Stimulated activated CD4-positive, alpha-beta T cell treated with anti-CD3 and anti-CD28 coated beads, Interleukin-15, amount 100 ng/mL, for 1 hour (primary cell): Measurements from ENCODE around the gene TRRAP.

ENCODE experiments used
- DNase-seq, 2 donors: peaks; one replicate each; pipeline ENCODE4 v3.0.0-alpha.2; 2020; ENCODE audit warnings: low read depth in 1 of 2, low spot score in 1 of 2

The TRRAP gene

GRCh38 chr7:99046722-99047121 lies 168.4 kb downstream of the TRRAP start:
- no peak for DNase-seq

DNA sequence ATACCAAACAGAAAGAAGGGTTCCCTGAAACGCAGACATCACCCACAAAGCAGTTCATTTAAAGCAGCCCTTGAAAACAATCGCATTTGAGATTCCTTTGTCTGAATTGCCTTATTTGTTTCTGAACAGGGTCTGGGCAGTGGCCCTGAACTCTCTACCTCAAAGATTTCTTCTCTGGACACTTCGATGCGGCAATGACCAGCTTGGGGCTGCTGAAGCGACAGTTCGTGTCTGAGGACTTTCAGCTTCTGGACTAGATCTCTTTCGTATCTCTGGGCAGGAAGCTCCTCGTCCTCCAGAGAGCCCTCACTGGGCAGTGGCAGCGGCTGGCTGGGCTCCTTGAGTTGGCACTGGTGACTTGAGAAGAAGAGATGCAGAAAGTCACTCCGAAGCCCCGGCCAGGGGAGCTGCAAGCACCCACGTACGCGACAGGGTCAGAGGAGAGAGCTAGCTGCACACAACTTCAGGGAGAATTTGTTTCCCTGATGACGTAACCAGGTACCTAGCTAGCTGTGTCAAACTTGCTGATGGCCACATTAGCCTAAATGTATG lies 169.3 kb downstream of the TRRAP start:
- no peak for DNase-seq

GRCh38 chr7:99050971-99051370 lies 172.6 kb downstream of the TRRAP start:
- no peak for DNase-seq

DNA sequence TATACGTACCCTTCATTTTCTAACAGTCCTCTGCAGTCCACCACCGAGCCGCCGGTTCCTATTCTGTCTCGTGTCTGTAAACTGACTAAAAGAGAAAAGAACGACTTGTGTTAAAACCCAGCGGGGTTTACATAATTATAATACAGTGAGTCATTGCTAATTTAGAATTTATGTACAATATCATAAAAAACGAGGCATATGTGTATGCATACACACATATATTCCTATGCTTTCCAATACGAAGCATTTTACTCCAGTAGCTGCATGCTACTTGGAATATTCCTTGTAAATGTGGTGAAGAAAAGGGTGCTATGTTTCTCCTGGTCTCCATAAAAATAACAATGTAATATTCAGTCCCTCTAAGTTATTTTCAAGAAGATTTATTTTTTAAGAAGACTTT lies 176.4 kb downstream of the TRRAP start:
- no peak for DNase-seq

DNA sequence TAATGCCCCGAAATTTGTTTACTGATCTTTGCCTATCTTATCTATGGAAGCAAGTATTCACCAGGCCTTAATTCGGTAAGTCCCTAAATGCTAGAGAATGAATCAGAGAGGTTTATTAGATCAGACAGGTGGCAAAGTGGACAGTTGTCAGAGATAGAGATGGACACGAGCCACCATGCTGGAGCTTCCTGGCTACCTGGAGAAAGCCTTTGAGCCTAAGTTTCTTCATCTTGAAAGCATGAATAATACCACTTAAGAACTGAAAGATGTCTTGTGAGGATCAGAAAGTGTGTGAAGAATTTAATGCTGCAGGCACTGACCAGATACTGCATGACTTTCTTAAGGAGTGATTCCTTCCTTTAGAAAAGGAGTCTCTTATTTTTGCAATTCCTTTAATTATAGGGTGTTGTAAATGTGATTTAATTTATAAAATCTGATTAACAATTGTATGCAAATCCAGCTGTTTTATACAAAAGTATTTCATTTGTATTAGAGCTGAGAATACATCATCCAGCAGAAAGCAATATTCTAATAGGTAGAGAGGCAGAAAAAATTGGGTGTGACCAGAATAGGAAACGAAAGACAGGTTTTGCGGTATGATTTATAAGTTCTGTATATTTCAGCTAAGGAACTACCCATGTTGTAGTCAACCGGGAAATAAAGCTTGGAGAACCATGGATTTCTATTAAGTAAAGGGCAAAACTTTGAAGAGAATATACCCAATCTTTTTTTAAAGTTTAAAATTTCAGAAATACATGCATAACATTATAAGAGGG lies 182.9 kb downstream of the TRRAP start:
- DNase-seq = no peak
